Measurements from ENCODE around the gene NUFIP1.
A peak's percentile ranks its signal among the peaks of the same experiment; 100 is the strongest.
"Not testable (repeated sequence)": the region's sequence is repeated elsewhere in the genome, so short reads cannot be mapped to it uniquely, and the experiment has no call there.

Gene NUFIP1

GRCh38 chr13:44919104-44919804 is 70.0 kb downstream of the NUFIP1 start:
- no peak for DNase-seq

GRCh38 chr13:44918326-44919103 is 70.8 kb downstream of the NUFIP1 start:
- DNase-seq: peak; percentile 97

- peak; percentile 98 for DNase-seq
These were observed 71.5 kb downstream of the NUFIP1 start for GRCh38 chr13:44917589-44918325.

- DNase-seq: no peak
These were observed 76.8 kb downstream of the NUFIP1 start for GRCh38 chr13:44912278-44913016.

GRCh38 chr13:44908712-44909111 is 80.6 kb downstream of the NUFIP1 start:
- no peak for DNase-seq

GRCh38 chr13:44908266-44908665 is 81.0 kb downstream of the NUFIP1 start:
- DNase-seq: no peak

GRCh38 chr13:44906713-44907112 is 82.6 kb downstream of the NUFIP1 start:
- peak; percentile 42 for DNase-seq

- DNase-seq: no peak
These were observed 83.0 kb downstream of the NUFIP1 start for GRCh38 chr13:44906230-44906629.

- DNase-seq: no peak
These were observed 83.7 kb downstream of the NUFIP1 start for GRCh38 chr13:44905556-44905955.

GRCh38 chr13:44904967-44905366 is 84.3 kb downstream of the NUFIP1 start:
- DNase-seq: peak; percentile 93

- peak; percentile 61 for DNase-seq
These were observed 85.7 kb downstream of the NUFIP1 start for GRCh38 chr13:44903574-44903985.

GRCh38 chr13:44902738-44903137 is 86.5 kb downstream of the NUFIP1 start:
- DNase-seq: no peak

GRCh38 chr13:44899967-44900366 is 89.3 kb downstream of the NUFIP1 start:
- DNase-seq: no peak

- not testable (repeated sequence) for DNase-seq
These were observed 91.0 kb downstream of the NUFIP1 start for GRCh38 chr13:44898308-44898707.

- no peak for DNase-seq
These were observed 93.3 kb downstream of the NUFIP1 start for GRCh38 chr13:44895953-44896335.

GRCh38 chr13:44895264-44895952 is 93.9 kb downstream of the NUFIP1 start:
- no peak for DNase-seq

- DNase-seq: no peak
These were observed 95.1 kb downstream of the NUFIP1 start for GRCh38 chr13:44894001-44894770.

Measured in fibroblast of skin of abdomen (primary cell).